T-helper 22 cell (primary cell): ENCODE data around the gene SVBP.
"Not testable (repeated sequence)": the region's sequence is repeated elsewhere in the genome, so short reads cannot be mapped to it uniquely, and the experiment has no call there.

Source experiments
- DNase-seq: peaks from one replicate; pipeline ENCODE4 v3.0.0-alpha.2; 2020; ENCODE audit warnings: low read depth

Gene SVBP

DNA sequence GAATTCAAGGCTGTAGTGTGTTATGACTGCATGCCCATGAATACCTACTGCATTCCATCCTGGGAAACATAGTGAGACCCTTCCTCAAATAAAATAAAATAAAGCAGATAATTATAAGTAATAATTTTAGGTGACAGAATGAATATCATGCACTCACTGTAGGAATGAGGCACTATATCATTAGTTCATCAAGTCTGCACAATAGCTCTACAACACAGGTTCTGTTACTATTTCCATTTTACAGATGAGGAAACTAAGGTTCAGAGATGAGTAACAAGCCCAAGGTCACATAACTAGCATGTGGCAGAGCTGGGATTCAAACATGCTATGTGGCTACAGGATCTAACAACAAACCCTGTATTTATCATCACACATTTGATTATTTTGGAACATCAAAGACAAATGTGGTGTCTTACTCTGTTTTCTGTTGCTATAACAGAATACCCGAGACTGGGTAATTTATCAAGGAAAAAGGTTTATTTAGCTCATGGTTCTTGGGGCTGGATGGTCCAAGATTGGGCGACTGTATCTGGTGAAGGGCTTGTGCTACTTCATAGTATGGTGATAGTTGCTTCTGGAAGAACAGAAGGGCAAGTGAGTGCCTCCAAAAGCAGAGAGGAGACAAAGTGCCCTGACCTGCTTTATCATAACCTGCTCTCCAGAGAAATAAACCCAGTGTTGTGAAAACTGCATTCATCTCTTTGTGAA lies 24.4 kb upstream of the SVBP start:
- no peak for DNase-seq

DNA sequence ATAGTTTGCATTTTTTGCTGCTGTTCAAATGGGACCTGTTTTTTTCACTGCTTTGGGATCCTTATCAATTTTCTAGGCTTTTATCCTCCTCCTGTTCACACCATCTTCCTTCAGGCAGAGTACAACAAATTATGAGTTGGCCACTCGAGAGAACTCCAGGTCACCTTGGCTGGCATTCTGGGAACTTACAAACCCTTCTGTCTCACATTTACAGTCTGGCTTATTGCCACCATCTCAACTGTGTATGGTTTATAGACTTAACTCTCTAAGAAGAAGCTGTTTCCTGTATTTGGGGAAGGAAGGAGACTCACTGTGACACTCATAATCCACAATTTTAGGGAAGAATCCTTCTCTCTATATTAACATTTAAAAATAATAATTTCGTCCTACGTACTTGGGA lies 23.8 kb upstream of the SVBP start:
- no peak for DNase-seq

DNA sequence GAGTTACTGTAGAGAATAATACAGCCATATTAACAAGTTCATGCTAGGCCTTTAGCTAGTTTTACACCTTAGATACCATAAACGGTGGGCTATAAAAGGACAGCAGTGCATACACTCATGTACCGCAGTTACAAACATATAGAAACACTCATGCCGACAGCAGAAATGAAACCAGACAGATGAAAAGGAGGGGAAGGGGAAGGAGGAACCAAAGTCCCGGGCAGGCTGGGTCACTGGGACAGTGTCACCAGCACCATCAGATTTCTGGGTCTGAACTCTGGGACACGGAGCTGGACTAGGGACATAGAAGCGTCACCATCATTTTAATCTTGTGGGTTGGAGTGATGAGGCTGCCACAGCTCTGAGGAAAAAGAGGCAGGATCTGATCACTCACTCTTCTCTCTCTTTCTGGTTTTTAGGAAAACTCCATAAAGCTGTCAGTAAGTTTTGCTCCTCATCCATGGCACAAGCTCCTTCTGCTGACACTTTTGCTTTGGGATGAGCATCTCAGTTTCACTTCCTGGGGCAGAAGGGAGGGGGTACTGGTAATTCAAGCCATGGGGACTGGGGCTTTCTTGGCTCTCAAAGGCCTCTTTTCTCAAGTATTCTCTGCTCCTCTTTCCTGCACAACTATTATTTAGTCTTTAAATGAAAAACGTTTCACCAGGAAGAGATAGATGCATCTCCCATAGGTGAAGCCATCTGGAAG lies 21.4 kb upstream of the SVBP start:
- no peak for DNase-seq

DNA sequence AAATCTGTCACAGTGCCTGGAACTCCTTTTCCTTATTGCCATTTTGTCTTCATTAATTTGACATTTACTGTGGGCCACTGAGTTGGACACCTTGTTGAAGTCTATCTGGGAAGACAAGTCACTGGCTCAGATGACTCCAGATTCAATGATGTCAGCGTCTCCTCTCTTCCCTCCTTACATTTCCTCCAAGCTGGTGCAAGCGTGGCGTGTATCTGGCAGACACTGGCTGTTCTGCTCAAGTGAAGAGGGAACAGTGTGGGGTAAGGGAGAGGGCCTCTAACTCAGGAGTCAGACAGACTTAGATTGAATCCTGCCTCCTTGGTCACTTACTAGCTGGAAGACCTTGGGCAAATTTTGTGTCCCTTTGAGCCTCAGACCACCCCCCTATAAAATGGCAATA lies 20.5 kb upstream of the SVBP start:
- no peak for DNase-seq

DNA sequence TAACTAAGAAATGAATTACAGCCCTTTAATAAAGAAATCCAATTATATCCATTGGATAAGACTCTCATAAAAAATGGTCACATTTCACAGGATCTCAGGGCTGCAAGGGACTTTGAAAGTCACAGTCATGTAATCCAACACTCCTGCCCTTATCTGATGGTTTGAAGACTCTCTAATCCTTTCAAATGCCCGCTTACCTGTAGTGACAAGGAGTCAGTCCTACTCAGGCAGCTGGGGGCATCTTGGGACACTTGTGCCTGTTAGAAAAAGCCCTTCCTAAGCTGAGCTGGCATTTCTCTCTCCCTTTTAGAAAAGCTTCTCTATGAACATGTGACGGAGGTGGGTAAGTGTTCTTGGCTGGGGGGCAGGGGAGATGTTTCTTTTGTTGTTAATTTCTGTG lies 18.2 kb upstream of the SVBP start:
- DNase-seq = no peak

DNA sequence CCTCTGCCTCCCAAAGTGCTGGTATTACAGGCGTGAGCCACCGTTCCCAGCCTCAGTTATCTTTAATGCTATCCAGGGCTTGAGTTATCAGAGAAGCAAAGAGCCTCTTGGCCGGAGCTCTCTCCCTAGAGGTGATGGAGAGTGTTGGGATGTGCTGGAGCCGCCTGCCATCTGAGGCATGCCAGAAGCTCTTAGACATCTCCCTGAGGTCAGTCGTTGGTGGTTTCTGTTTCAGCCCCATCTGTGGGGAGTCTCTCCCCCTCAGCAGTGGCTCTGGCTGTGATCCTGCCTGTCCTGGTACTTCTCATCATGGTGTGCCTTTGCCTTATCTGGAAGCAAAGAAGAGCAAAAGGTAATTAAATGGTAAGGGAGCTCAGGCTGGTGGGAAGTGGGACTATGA lies 17.6 kb upstream of the SVBP start:
- DNase-seq = no peak

DNA sequence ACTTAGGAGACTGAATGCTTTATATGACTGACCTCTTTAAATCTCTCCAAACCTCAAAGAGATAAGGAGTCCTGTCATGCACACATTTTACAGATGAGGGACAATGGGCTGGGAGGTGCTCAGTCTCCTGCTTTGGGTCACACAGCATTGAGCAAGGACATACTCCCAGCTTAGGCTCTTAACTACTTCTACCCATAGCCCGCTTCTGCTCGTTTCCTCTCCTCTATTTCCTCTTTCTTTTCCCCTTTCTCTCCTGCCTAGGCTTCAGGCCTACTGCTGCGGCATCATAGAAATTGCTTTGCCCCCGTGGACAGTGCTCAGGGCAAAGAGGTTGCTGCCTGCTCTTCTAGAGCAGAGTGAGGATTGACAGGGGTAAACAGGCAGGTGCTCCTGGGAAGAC lies 16.8 kb upstream of the SVBP start:
- DNase-seq = no peak

DNA sequence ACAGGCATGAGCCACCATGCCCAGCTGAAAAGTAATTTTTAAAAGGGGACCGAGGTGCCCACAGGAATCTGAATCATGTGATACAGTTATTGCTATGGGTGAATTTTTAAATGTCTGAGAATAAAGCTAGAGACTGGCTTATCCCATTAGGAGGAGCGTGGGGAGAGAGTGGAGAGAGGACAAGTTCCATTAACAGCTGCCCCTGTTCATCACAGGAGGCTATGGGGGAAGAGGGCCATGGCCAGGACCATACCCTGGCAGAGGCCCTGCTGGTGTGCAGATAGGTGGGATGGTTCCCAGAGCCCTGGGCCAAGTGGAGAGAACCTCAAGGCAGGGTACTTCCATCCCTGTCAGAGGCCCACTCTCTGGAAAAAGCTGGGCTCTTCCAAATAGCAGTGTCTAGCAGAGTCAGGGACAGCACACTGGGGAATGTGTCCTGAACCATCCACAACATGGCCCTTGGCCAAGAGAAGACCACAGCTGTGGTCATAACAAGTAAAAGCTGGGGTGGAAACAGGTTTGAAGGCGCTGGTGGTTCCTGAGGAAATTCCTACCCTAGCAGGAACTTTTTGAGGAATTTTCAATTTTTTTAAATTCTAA lies 15.5 kb upstream of the SVBP start:
- DNase-seq = no peak

DNA sequence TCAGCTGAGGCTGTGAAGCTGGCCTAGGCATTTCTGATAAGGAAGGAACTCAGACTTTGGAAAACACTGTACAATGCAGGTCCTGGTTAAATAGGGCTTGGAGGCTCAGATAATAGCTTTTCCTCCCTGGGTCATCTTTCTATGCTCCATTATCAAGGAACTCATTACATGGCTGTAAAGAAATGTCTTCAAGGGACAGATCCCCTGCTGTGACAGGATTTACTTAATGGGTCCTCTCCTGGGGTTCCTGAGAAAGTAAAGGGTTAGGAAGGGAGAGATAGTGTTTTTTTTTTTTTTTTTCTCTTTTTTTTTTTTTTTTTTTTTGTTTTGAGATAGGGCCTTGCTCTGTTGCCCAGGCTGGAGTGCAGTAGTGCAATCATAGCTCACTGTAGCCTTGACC lies 14.1 kb upstream of the SVBP start:
- DNase-seq = no peak

DNA sequence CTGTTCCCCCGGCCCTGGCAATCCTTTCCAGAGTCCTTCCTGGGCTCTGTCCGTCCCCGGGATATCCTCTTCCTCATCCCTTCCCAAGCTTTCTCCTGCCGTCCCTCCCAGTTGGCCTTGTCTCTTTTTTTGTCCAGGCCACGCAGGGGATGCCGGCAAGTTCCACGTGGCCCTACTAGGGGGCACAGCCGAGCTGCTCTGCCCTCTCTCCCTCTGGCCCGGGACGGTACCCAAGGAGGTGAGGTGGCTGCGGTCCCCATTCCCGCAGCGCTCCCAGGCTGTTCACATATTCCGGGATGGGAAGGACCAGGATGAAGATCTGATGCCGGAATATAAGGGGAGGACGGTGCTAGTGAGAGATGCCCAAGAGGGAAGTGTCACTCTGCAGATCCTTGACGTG lies 13.4 kb upstream of the SVBP start:
- no peak for DNase-seq

DNA sequence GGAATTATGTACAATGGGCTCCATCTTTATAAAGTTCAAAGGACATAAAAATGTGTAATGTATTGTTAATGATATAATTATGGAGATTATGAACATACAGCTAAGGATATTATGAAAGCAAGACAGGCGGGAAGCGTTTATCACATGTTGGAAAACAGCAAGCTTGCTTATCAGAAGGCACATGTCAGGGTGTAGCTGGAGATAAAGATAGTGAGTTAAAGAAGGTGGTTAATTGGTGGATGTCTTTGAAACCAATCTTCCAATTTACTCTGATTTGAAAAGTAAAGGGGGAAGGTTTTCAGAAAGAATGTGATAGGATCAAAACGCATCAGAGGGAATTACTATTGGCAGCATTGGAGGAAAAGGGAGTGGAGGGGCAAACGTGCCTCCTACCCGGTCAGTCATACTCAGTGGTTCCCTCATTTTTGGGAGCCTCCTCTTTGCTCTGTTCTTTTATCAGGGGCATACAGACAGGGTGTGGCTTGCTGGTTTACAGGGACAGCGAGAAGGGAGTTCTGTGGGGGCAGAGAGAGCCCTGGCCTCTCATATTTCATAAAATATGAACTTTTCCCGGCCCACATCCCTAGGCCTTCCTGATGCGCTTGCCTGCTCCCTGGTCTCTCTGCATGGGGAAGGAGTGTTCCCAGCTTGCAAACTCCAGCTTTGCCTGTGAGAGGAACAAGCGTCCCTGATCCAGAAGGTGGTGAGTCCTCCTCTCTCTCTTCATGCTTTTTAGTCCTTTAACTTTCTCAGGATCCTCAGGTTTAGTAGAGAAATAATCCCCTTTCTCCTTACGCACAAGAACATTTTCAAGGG lies 8.0 kb upstream of the SVBP start:
- no peak for DNase-seq

DNA sequence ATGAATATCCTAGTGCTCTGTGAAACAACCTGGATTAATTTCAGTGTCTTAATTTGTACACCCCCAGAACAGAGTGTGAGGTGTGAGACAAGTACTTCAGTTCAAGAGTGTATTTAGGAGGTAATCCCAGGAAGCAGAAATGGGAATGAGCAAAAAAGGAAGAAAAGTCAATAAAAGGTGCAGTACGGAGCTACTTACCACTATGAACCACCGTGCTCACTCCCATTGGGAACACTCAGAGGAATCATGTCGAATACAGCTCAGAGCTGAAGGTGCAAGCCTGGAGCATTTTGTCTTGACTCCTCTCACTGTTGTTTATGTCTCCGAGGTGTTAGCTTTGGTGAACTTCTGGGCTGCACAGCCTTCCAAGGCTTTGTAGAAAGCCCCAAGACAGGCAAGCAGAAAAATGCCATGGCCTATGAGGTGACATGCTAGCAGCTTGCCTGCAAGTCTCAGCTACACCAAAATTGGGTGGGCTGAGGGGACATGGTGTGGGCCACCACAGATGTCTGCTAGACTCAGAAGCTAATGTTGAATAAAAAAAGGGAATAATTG lies 7.4 kb upstream of the SVBP start:
- DNase-seq = no peak

DNA sequence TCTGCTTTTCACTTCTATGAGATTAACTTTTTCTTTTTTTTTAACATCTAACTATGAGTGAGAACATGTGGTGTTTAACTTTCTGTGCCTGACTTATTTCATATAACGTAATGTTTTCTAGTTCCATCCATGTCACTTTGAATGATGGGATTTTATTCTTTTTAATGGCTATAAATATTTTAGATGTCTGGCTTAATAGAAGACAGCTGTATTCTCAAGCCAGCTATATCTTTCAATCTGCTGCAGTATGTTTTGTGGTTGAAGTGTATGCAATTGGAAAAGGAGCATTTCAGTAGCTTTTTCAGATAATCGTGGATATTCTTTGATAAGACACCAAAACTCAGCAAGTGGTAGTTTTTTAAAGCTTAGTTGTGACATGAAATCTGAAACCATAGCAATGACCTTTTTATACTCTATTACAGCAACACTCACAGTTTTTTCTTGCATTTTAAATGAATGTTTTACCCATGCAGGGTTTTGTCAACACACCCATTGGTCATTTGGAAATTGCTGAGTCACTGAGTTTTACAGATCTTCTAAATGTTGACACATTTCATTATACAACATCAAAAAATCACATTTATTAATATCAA lies 5.7 kb upstream of the SVBP start:
- DNase-seq = no peak

DNA sequence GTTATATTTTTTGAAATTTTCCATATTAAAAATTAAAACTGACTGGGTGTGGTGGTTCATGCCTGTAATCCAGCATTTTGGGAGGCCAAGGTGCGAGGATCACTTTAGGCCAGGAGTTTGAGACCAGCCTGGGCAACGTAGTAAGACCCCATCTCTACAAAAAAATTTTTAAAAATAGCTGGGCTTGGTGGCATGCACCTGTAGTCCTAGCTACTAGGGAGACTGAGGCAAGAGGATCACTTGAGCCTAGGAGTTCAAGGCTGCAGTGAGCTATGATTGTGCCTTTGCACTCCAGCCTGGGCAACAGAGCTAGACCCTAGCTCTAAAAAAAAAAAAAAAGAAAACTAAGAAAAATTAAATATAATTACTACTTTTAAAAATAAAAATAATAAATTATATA lies 4.5 kb upstream of the SVBP start:
- DNase-seq = no peak

DNA sequence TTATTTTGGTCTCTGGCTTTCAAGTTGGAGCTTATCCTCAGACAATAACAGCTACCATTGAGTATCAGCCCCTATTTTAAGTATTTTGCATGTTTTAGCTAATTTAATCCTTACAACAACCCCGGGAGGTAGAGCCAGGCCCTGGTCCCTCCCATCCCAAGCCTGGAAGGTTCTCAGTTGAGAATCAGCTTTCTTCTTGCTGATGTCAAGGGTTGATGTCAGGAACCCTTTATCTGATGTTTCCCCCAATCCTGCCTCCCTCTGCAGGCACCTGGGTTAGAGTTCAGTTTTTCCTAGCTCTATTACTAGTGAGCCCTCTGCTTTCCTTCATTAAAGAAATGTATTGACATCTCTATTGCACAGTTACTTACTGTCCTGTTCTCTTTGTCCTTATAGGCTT lies 3.6 kb upstream of the SVBP start:
- DNase-seq = no peak

DNA sequence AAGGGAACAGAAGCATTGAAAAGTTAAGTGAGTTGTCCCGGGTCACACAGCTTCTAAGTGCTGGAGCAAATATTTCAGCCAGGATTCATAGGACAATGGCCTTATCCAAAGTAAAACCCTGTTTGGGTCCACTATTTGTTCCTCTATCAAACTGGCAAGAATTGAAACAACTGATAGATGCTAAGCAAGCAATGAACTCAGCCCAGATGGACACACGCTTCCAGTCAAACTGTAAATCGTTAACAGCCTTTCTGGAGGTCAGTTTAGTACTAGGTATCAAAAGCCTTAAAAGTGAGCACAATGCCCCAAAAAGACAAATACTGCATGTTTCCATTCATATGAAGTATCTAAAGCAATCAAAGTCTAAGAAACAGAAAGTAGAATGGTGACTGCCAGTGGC lies 779 bp upstream of the SVBP start:
- no peak for DNase-seq

DNA sequence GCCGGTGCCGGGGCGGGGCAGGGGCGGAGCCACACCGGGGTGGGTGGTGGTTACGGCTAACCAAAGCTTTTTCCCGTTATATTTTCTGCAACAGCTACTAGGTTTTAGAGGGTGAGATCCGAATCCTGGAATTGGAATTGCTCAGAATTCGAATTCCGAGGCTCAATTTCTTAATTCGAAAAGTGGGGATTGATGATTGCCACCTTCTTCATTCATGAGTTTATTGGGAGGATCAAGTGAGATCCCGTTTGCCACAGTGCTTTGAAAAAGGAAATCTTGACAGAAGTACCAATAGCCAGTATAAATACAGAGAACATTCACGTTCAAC lies 207 bp upstream of the SVBP start:
- no peak for DNase-seq

DNA sequence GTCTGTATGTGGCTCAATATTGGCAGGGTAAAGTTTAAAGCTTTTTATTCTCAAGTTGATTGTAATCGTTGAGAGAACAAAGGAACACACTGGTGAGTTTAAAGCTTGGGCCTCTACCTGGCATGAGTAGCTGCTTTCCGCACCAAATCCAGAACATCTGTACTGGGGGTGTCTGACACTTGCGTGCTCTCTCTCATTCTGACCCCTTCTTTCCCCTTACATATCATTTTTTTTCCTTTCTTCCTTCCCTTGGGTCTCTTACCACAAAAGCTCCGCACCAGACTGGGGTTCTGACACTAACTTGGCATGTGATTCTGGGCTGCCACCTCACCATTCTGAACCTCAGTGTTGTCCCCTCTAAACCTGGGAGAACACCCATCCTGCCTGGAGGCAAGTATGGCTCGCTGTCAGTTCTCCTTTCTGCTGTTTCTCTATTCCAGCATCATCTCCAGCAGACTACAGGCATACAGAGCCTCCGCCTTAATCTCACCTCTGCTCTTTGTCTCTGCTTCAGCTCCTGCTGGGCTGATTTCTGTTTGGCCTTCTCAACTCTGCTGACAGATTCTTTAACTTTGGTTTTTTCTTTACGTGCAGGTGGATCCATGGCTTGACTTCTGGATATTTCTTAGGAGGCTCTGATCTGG lies 1.1 kb downstream of the SVBP start:
- no peak for DNase-seq

DNA sequence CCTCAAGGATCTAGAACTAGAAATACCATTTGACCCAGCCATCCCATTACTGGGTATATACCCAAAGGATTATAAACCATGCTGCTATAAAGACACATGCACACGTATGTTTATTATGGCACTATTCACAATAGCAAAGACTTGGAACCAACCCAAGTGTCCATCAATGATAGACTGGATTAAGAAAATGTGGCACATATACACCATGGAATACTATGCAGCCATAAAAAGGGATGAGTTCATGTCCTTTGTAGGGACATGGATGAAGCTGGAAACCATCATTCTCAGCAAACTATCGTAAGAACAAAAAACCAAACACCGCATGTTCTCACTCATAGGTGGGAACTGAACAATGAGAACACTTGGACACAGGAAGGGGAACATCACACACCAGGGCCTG lies 2.4 kb downstream of the SVBP start:
- DNase-seq = not testable (repeated sequence)

DNA sequence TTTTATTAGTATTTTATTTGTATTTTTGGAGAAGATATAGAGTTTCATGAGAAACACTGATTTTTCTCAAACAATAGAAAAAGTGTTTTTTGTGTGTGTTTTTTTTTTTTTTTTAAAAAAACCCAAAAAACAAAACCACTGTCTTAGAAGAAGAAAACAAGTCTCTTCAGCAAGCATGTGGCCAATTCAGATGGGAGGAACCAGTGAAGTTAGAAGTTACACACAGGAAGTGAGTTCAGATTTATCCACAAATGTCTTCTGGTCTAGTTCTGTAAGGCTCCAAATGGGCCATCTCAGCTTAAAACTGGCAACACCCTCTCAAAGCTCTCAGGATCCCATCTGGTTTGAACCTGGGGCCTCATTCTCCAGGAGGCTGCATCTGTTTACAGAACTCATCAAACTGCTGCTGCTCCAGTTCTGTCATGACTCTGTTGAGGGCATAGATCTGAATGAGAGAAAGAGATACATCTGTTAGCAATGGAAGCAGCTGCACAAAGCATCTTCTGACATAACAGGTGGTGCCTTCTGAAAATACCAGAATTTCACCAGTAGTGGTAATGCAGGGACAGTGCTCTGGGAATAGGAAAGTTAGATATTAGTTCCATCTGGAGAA lies 10.0 kb downstream of the SVBP start:
- no peak for DNase-seq

DNA sequence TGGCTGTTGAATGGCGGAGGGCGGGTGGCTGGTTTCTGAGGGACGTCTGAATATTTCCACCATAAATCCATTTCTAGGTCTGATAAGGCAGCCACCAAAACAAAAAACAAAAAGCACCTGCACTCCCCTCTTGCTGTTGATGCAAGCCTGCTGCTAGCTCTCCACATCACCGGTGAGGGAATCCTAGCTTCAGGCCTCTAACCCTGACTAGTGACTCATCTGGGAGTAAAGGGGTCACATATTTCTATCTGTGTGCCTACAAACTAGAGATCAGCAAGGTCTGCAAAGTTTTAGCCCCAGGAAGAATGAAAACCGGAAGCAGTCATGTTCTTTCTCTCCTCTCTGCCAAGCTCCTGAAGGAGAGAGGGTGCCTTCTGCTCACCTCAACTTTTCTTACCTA lies 10.6 kb downstream of the SVBP start:
- no peak for DNase-seq
